Aorta (tissue), 5 donors: ENCODE results near the gene HOXC10. TPM values are rescaled to one million over a fixed set of nuclear protein-coding genes. Genes with fewer than 3 reads are reported as not detected.

ENCODE experiments used
- ATAC-seq: fragments of 200-7000 bp; cut with Tn5 transposase; one replicate; pipeline ENCODE4 v1.9.1; 2022; ENCODE audit warnings: moderate library complexity; ENCODE audit not compliant: low FRiP score
- DNase-seq, 2 donors: peaks; one replicate each; pipeline ENCODE4 v3.0.0-alpha.2; 2020
- H3K27ac ChIP-seq, 2 donors: one replicate each; pipeline ENCODE4 v1.5.1; 2013; ENCODE audit warnings: low read length in 2 of 2, mild to moderate bottlenecking in 2 of 2, moderate library complexity in 2 of 2, control low read depth in 1 of 2, inconsistent platforms in 1 of 2, low read depth in 1 of 2
- H3K27me3 ChIP-seq, 2 donors: one replicate each; pipeline ENCODE4 v1.6.1; 2013; ENCODE audit warnings: control low read depth in 1 of 2, low read length in 1 of 2, mild to moderate bottlenecking in 1 of 2, moderate library complexity in 1 of 2; ENCODE audit not compliant: insufficient read depth in 2 of 2, control insufficient read depth in 1 of 2
- H3K36me3 ChIP-seq, 2 donors: one replicate each; pipeline ENCODE4 v1.6.1; 2013; ENCODE audit warnings: control low read depth in 1 of 2, low read length in 1 of 2, mild to moderate bottlenecking in 1 of 2; ENCODE audit not compliant: insufficient read depth in 2 of 2, control insufficient read depth in 1 of 2
- H3K4me1 ChIP-seq, 2 donors: one replicate each; pipeline ENCODE4 v1.6.1; 2013; ENCODE audit warnings: low read length in 2 of 2, control low read depth in 1 of 2, mild to moderate bottlenecking in 1 of 2, moderate library complexity in 1 of 2; ENCODE audit not compliant: insufficient read depth in 2 of 2, control insufficient read depth in 1 of 2
- H3K4me3 ChIP-seq, 2 donors: one replicate each; pipeline ENCODE4 v1.5.1; 2013; ENCODE audit warnings: low read length in 2 of 2, control low read depth in 1 of 2, mild to moderate bottlenecking in 1 of 2
- H3K9me3 ChIP-seq: one replicate; pipeline ENCODE4 v1.6.1; 2013; ENCODE audit warnings: mild to moderate bottlenecking, low read length; ENCODE audit not compliant: control insufficient read depth
- WGBS, 2 donors: extraction: QIAGEN DNeasy Blood & Tissue Kit; methylation state at CpG; one replicate each; pipeline ENCODE4 v1.1.7; 2013; 5-methylcytosine and 5-hydroxymethylcytosine counted together
- intact Hi-C, 2 donors: fragments of 100-400 bp; cut with DNase I; formaldehyde crosslinking; loops; one replicate each; pipeline versions ENCODE4 v1.14.2 to v1.15.0; 2022
- polyA plus RNA-seq, 2 donors: library from polyadenylated mRNA; stranded (reverse); fragments of 200-250 nt; gene quantifications; one replicate each; pipeline ENCODE4 v1.2.3, GENCODE V29; 2013
- total RNA-seq, 2 donors: library from RNA; stranded (reverse); fragmentation: NEBNext Ultra II Directional; extraction: Animal tissue kit (Norgen Biotek cat#: 25700); gene quantifications; one replicate each; pipeline ENCODE4 v1.2.1, GENCODE V29; 2021
- donor health status: healthy with polysubstance abuse.
- donor health status: Bipolar disorder and iron deficiency.
- donor health status: DM: no; HTN: no; CAD: no.
- donor health status: DM: no; HTN: no; CAD: no.
- donor health status: DM: yes; HTN: yes; CAD: no.

Gene HOXC10
- total and polyA plus RNA-seq, 4 donors = 1.6 to 32.0 (median 3.6) TPM; not detected in 1

DNA sequence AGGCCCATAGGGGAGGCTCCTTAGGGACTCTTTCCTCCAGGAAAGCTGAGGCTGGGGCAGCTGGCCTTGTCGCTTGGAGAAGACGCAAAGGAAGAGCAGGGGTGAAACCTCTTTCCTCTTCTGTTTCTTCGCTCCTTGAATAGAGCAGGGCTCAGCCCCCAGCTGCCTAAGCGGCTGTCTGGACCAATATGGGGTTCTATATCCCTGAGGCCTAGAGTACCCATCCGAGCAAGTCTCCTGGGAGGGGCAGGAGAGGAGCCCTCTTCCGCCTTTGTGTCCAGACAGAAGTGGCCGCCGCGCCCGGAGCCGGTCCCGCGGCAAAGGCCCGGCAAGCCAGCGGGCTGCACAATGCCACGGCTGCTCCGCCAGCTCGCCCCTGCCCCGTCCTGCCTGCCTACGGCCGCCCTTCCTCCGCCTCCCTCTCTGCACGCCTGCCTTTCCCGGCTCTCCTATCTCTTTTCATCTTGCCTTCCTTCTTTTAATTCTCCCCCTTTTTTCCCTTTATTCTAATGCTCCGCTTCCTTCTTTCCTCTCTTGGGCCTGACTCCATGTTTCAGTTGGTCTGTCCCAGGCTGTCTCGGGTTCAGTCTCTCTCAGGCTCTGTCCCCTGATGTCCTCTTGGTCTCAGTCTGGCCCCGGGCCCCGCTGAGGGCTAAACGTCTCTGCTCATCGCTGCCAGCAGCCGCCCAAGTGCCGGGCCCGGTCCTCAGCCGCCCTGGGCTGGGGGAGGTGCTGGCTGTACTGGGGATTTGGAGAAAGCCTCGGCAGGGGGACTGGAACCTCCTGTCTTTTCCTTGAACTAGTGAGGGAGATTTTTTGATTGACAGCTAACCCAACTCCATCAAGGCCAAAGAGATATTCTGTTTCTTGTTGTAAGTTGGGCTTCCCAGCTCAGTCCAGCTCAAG is 12.5 kb downstream of the HOXC10 start:
- H3K4me1 ChIP-seq = no peaks in the 10 kb centered on the region
- intact Hi-C loops = no loop called here
- no peaks in the 10 kb centered on the region for H3K27me3 ChIP-seq

DNA sequence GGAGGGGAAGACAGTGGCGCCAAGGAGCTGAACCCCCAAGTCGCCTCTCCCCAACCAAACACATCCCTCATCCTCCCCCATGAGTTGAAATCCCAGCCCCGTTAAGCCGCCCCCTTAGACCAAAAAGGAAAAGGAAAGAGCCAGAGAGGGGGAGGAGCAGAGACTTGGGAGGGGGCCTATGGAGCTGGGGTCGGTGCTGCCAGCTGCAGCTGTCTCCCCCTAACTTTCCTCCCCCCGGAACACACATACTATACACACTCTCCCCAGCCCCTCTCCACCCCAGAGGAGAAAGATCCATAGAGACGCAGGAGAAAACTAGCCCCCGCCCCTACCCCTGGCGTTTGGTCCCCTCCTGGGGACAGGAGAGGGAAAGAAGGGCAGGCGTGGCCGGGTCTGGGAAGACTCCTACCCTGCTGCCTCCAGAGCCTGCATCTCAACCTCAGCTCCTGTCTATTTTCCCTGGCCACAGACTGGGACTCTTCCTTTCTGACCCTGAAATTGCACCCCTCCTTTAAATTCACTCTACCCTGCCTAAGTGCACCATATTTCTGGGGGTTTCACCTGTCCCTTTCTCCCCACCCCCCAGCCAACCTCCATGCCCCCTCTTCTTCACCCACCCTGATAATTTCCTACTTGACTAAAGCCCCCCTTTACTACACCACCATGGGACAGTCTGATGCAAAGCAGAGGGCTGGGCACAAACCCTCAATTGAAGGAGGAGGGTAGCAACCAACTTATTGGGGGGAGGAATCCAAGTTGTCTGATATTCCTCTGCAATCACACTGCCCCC is 13.4 kb downstream of the HOXC10 start:
- Histone ChIP-seq H3K36me3 (no peaks in the 10 kb centered on the region), H3K4me3 (no peak overlapping the region), H3K4me1 (no peaks in the 10 kb centered on the region), H3K27ac (no peak overlapping the region), H3K27me3 (no peaks in the 10 kb centered on the region), H3K9me3 (no peaks in the 10 kb centered on the region)
- intact Hi-C loops = no loop called here
- DNase-seq (no peak), ATAC-seq (no peak)
- 44 to 53% methylated on average over 11 of the region's 11 CpGs for WGBS, 2 donors

More for the DNA sequence above, 12.5 kb downstream of the HOXC10 start:
- Histone ChIP-seq H3K27ac (no peak overlapping the region), H3K36me3 (no peaks in the 10 kb centered on the region), H3K4me3 (no peak overlapping the region), H3K9me3 (no peaks in the 10 kb centered on the region)
- ATAC-seq (no peak), DNase-seq (peak in 1 of 2 donors; percentile 82)
- WGBS, 2 donors = 61 to 66% methylated on average over 29 to 35 of the region's 35 CpGs

DNA sequence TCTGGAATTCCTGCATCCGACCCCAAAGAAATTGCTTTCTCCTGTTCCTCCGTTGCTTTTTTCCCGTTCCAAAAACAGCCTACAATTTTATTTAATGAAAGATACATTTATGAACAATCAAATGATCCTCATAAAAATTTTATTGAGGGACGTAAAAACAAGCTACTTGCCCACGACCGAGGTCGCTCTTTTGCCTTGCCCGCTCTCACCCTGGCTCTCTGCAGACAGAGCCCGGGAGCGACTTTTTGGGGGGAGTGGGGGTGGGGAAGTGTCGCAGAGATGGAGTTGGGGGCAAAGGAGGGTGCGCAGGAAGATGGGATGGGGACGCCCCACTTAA is 13.9 kb downstream of the HOXC10 start:
- H3K36me3 ChIP-seq = no peaks in the 10 kb centered on the region
- WGBS, 2 donors = 19% methylated on average over 13 of the region's 13 CpGs
- no peak overlapping the region for H3K4me3 ChIP-seq
- no peak overlapping the region for H3K27ac ChIP-seq
- H3K27me3 ChIP-seq = no peaks in the 10 kb centered on the region
- H3K9me3 ChIP-seq = no peaks in the 10 kb centered on the region
- DNase-seq = no peak
- no peak for ATAC-seq
- no peaks in the 10 kb centered on the region for H3K4me1 ChIP-seq
- intact Hi-C loops = no loop called here

DNA sequence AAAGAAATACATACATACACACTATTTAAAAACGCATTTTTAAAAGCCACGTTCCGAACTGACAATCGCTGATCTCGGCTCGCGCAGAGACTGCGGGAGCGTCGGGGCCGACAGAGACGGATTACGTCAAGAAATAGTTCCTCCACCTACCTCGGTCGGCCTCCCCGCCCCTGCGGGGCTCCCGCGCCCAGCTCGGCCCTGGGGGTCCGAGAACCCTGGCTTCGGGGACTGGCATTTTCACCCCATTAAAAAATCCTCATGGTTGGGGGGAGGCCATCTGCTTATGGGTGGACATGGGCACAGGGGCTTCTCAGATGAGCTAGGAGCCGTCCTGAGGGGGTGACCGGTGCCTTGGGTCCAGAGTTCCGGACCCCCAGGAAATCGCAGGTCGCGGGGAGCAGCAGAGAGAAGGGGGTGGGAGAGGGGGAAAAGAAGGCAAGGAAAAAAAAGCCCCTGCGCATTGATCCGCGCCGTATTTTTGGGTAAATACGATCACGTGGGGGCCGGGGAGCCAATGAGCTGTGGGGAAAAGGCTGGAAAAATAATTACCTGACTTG is 14.7 kb downstream of the HOXC10 start:
- WGBS, 2 donors = 3% methylated on average over 35 of the region's 35 CpGs
- no peaks in the 10 kb centered on the region for H3K27me3 ChIP-seq
- DNase-seq (peak; percentile 63 to 90), ATAC-seq (peak; percentile 55)
- H3K36me3 ChIP-seq = no peaks in the 10 kb centered on the region
- intact Hi-C loops = no loop called here
- no peaks in the 10 kb centered on the region for H3K4me1 ChIP-seq
- H3K9me3 ChIP-seq = no peaks in the 10 kb centered on the region
- H3K4me3 ChIP-seq = peak overlapping the region; percentile 7 to 16
- H3K27ac ChIP-seq = no peak overlapping the region

DNA sequence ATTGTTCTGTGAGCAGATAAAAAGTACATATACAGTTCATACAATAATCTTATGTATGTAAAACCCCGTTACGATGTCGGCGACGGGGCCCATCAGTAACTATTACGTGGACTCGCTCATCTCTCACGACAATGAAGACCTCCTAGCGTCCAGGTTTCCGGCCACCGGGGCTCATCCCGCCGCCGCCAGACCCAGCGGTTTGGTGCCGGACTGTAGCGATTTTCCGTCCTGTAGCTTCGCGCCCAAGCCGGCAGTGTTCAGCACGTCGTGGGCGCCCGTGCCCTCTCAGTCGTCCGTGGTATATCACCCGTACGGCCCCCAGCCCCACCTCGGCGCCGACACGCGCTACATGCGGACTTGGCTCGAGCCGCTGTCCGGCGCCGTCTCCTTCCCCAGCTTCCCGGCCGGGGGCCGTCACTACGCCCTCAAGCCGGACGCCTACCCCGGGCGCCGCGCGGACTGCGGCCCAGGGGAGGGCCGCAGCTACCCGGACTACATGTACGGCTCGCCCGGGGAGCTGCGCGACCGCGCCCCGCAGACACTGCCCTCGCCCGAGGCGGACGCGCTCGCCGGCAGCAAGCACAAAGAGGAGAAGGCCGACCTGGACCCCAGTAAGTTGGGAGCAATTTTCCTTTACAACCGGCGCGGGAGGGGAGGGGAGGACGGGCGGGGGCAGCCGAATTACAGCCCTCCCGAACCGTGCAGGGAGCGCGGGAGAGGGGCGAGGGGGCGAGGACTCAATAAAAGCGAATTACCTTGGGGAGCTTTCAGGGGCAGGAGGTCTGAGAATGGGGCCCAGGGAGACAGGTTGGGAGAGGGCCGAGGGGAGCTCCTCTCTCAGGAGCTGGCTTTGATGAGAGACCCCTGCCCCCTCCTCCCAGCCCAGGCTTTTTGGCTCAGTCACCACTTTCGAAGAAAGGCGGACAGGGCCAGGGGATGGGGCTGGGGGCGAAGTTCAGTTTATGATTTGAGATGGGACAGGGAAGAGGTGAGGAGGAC is 15.5 kb downstream of the HOXC10 start, which contains the start of gene HOXC9:
TSS of gene HOXC9 (plus strand) at position 46 of the 999 bp plus-strand sequence. CDS start at position 74, 28 bp downstream.
- intact Hi-C loops = no loop called here
- peak within 1 kb of the TSS; percentile 7 to 16 for H3K4me3 ChIP-seq
- H3K27ac ChIP-seq = no peak within 1 kb of the TSS
- peak; percentile 20 for ATAC-seq
- no peaks in the 10 kb centered on the region for H3K36me3 ChIP-seq
- DNase-seq = peak; percentile 51 to 85
- no peaks in the 10 kb centered on the region for H3K27me3 ChIP-seq
- no peaks in the 10 kb centered on the region for H3K9me3 ChIP-seq
- 7% methylated on average over 82 to 87 of the region's 87 CpGs for WGBS, 2 donors
- no peaks in the 10 kb centered on the region for H3K4me1 ChIP-seq

DNA sequence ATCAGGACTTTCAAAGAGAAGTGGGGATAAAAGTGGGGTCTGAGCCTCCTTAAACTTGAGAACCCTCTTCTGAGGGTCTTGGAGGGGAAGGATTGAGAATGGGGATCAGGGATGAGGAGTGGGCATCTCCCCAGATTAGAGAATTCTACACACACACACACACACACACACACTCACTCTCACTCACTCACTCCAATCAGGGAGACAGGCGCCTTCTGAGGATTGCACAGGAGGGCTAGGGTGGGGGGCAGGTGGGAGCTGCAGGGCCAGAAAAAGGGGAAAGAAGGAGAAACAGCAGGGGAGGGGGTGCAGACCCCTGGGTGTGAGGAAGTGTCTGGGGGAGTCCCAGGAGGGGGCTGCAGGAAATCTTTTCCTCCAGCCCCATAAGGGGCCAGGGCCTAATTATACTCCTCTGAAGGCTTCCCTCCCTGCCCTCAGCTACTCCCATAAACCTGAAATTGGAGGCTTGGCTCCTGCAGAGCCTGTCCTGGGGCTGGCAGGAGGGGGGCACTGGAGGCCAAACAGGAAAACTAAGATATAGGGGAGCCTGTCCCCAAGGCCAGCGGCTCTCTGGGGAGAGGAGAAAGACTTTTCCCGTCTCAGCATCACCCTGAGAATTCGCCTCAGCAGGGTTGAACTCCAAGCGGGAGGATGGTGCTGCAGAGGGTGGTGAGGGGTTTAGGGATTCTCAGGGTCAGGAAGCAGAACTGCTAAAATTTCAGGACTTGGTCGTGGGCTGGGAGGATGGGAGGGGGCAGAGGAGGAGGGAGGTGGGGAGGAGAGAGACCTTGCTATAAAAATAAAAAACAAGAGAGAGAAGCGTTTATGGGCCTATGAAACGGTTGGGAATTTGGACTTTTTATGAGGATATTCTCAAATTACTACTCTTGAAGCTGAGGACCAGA is 16.6 kb downstream of the HOXC10 start:
- intact Hi-C loops = no loop called here
- no peaks in the 10 kb centered on the region for H3K27me3 ChIP-seq

DNA sequence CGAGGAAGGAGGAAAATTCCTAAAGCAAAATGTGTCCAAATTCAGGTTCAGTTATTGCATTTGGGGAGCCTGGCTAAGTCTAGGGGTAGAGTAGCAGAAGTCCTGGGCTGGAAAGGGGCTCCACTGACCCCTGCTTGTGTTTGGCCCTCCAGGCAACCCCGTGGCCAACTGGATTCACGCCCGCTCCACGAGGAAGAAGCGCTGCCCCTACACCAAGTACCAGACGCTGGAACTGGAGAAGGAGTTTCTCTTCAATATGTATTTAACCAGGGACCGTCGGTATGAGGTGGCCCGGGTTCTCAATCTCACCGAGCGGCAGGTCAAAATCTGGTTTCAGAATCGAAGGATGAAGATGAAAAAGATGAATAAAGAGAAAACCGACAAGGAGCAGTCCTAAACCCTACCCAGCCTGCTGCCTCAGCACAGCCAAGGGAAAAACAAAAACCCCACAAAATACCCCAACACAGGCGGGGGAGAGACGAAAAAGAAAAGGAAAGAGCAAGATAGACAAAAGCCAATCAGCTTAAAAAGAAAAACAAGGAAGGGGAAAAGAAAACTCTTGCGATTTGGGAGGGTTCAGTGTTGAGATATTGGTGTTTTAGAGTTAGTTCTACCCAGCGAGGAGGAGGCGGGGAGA is 17.4 kb downstream of the HOXC10 start:
- H3K27ac ChIP-seq = no peak overlapping the region
- DNase-seq (peak in 1 of 2 donors; percentile 32), ATAC-seq (no peak)
- WGBS, 2 donors = 62 to 63% methylated on average over 19 of the region's 19 CpGs
- no peaks in the 10 kb centered on the region for H3K4me1 ChIP-seq
- H3K27me3 ChIP-seq = no peaks in the 10 kb centered on the region
- no peak overlapping the region for H3K4me3 ChIP-seq
- no peaks in the 10 kb centered on the region for H3K36me3 ChIP-seq
- no peaks in the 10 kb centered on the region for H3K9me3 ChIP-seq
- intact Hi-C loops = no loop called here

More for the DNA sequence above, 16.6 kb downstream of the HOXC10 start:
- H3K27ac ChIP-seq = no peak overlapping the region
- 74 to 76% methylated on average over 8 of the region's 8 CpGs for WGBS, 2 donors
- H3K36me3 ChIP-seq = no peaks in the 10 kb centered on the region
- H3K4me3 ChIP-seq = no peak overlapping the region
- H3K9me3 ChIP-seq = no peaks in the 10 kb centered on the region
- DNase-seq = peak in 1 of 2 donors; percentile 20
- no peaks in the 10 kb centered on the region for H3K4me1 ChIP-seq
- no peak for ATAC-seq
